ENCODE measurements around the gene PDE8B.

- TF ChIP-seq POLR2A (IDR thresholded peaks at IDR 0.05; ENCODE audit: low read depth, low read length) (no peak), SPI1 (IDR thresholded peaks at IDR 0.05; ENCODE audit: low read depth, low read length) (no peak), POU2F2 (IDR thresholded peaks at IDR 0.05; ENCODE audit: low read depth, low read length) (no peak), POLR2AphosphoS5 (IDR thresholded peaks at IDR 0.05; ENCODE audit: low read depth, low read length) (no peak), TAF1 (IDR thresholded peaks at IDR 0.05; ENCODE audit: low read depth, low read length) (no peak), PAX5 (IDR thresholded peaks at IDR 0.05; ENCODE audit: insufficient read depth, low read length, severe bottlenecking) (no peak)
Measured at GRCh38 chr5:77333036-77333435, 122.6 kb downstream of the PDE8B start.

All from GM12891 (cell line).